IMR-90 (cell line): ENCODE results near the gene ACSS3. TPM values are rescaled to one million over a fixed set of nuclear protein-coding genes. Genes with fewer than 3 reads are reported as not detected.

ENCODE experiments used
- ATAC-seq: fragments of 200-7000 bp; cut with Tn5 transposase; 2 replicates; pipeline ENCODE4 v1.9.1; 2020; ENCODE audit warnings: low read depth, mild to moderate bottlenecking, moderate library complexity
- BruUV-seq: library from RNA; stranded (reverse); fragments of 400-500 nt; replicated peaks from 2 replicates; lab custom pipeline; 2021; lab: Mats Ljungman, UMichigan
- CTCF ChIA-PET: fragments of 300-600 bp; formaldehyde crosslinking; extraction: SDS; loops from one replicate; lab custom pipeline; 2021; ENCODE audit warnings: antibody characterized with exemption; lab: Yijun Ruan, JAX
- POLR2A ChIA-PET: fragments of 300-600 bp; sonication (Branson Sonifier 250); formaldehyde crosslinking; loops from one replicate; lab custom pipeline; 2022; ENCODE audit warnings: antibody characterized with exemption; ENCODE audit not compliant: unreplicated experiment; lab: Charles Lee
- DNase-seq: peaks from one replicate; pipeline ENCODE4 v3.0.0; 2013
- H2AFZ ChIP-seq: replicated peaks from 2 replicates; pipeline ENCODE3; 2013; ENCODE audit warnings: low read length, mild to moderate bottlenecking; ENCODE audit not compliant: poor library complexity
- H2AK5ac ChIP-seq: 2 replicates; pipeline ENCODE4 v1.6.1; 2013; ENCODE audit warnings: low read depth, low read length, inconsistent platforms
- H2AK9ac ChIP-seq: replicated peaks from 2 replicates; pipeline ENCODE3; 2013; ENCODE audit warnings: mild to moderate bottlenecking, low read depth, low read length, moderate library complexity; ENCODE audit not compliant: poor library complexity
- H2BK120ac ChIP-seq: 2 replicates; pipeline ENCODE4 v1.6.1; 2013; ENCODE audit warnings: low read depth, low read length, inconsistent platforms
- H2BK15ac ChIP-seq: 3 replicates; pipeline ENCODE4 v1.6.1; 2013; ENCODE audit warnings: low read depth, low read length, inconsistent platforms
- H2BK20ac ChIP-seq: 2 replicates; pipeline ENCODE4 v1.6.1; 2013; ENCODE audit warnings: low read depth, mild to moderate bottlenecking, inconsistent platforms, low read length, moderate library complexity
- H2BK5ac ChIP-seq: 2 replicates; pipeline ENCODE4 v1.6.1; 2013; ENCODE audit warnings: mild to moderate bottlenecking, low read depth, low read length, inconsistent platforms; ENCODE audit not compliant: poor library complexity, severe bottlenecking
- H3K14ac ChIP-seq: replicated peaks from 2 replicates; pipeline ENCODE4 v1.6.1; 2013; ENCODE audit warnings: low read depth, low read length, inconsistent platforms
- H3K18ac ChIP-seq: 2 replicates; pipeline ENCODE4 v1.6.1; 2013; ENCODE audit warnings: low read depth, low read length, control low read depth
- H3K23ac ChIP-seq: 2 replicates; pipeline ENCODE4 v1.6.1; 2013; ENCODE audit warnings: low read depth, low read length, inconsistent platforms
- H3K27ac ChIP-seq: 2 replicates; pipeline ENCODE4 v1.5.1; 2013; ENCODE audit warnings: mild to moderate bottlenecking, control low read depth, low read length; ENCODE audit not compliant: insufficient read depth
- H3K27me3 ChIP-seq: 2 replicates; pipeline ENCODE4 v1.6.1; 2013; ENCODE audit warnings: low read length; ENCODE audit not compliant: control insufficient read depth, insufficient read depth
- H3K36me3 ChIP-seq: 2 replicates; pipeline ENCODE4 v1.6.1; 2013; ENCODE audit warnings: low read length, mixed read lengths; ENCODE audit not compliant: control insufficient read depth, insufficient read depth
- H3K4ac ChIP-seq: 2 replicates; pipeline ENCODE4 v1.6.1; 2013; ENCODE audit warnings: low read depth, low read length, inconsistent platforms
- H3K4me1 ChIP-seq: 2 replicates; pipeline ENCODE4 v1.6.1; 2013; ENCODE audit warnings: low read length, mixed read lengths; ENCODE audit not compliant: control insufficient read depth, insufficient read depth
- H3K4me2 ChIP-seq: 2 replicates; pipeline ENCODE4 v1.6.1; 2013; ENCODE audit warnings: low read depth, mild to moderate bottlenecking, control low read depth, low read length, moderate library complexity
- H3K4me3 ChIP-seq: 2 replicates; pipeline ENCODE4 v1.5.1; 2013; ENCODE audit warnings: low read depth, mild to moderate bottlenecking, control low read depth, low read length, moderate library complexity; ENCODE audit not compliant: insufficient read depth
- H3K56ac ChIP-seq: 2 replicates; pipeline ENCODE4 v1.6.1; 2013; ENCODE audit warnings: low read length, inconsistent platforms; ENCODE audit not compliant: insufficient read depth; ENCODE audit errors: extremely low read depth
- H3K79me1 ChIP-seq, 2 experiments: 2 replicates each; pipeline ENCODE4 v1.6.1; 2013; ENCODE audit warnings: low read length in 2 of 2, inconsistent platforms in 1 of 2, low read depth in 1 of 2
- H3K9ac ChIP-seq: 2 replicates; pipeline ENCODE4 v1.6.1; 2013; ENCODE audit warnings: low read depth, low read length, control low read depth
- H3K9me1 ChIP-seq: 2 replicates; pipeline ENCODE4 v1.6.1; 2013; ENCODE audit warnings: low read length, inconsistent platforms; ENCODE audit not compliant: insufficient read depth
- H3K9me3 ChIP-seq: 2 replicates; pipeline ENCODE4 v1.6.1; 2013; ENCODE audit warnings: low read length; ENCODE audit not compliant: control insufficient read depth, insufficient read depth
- H4K20me1 ChIP-seq: 2 replicates; pipeline ENCODE4 v1.6.1; 2013; ENCODE audit warnings: low read length, inconsistent platforms; ENCODE audit not compliant: insufficient read depth
- H4K5ac ChIP-seq: 2 replicates; pipeline ENCODE4 v1.6.1; 2013; ENCODE audit warnings: mild to moderate bottlenecking, low read depth, low read length, control low read depth
- H4K8ac ChIP-seq, 2 experiments: 2 replicates each; pipeline ENCODE4 v1.6.1; 2013; ENCODE audit warnings: low read depth in 2 of 2, low read length in 2 of 2, control low read depth in 1 of 2, inconsistent platforms in 1 of 2
- H4K91ac ChIP-seq: 2 replicates; pipeline ENCODE4 v1.6.1; 2013; ENCODE audit warnings: low read depth, low read length, inconsistent platforms; ENCODE audit not compliant: insufficient read depth
- BHLHE40 ChIP-seq: fragments of 150-350 bp; IDR thresholded peaks from 2 replicates; pipeline ENCODE4 v1.6.1; 2016; ENCODE audit warnings: mild to moderate bottlenecking, low read depth, low read length
- CEBPB ChIP-seq: IDR thresholded peaks from 2 replicates; pipeline ENCODE4 v1.6.1; 2012; ENCODE audit warnings: low read depth, low read length, improper control_type of control experiment
- CHD1 ChIP-seq: IDR thresholded peaks from 2 replicates; pipeline ENCODE4 v1.6.1; 2012; ENCODE audit warnings: low read depth, low read length, improper control_type of control experiment
- FOS ChIP-seq: fragments of 150-350 bp; IDR thresholded peaks from 2 replicates; pipeline ENCODE4 v1.6.1; 2016; ENCODE audit warnings: low read depth, low read length
- MAFK ChIP-seq: IDR thresholded peaks from 2 replicates; pipeline ENCODE4 v1.6.1; 2012; ENCODE audit warnings: low read depth, low read length, improper control_type of control experiment
- MAZ ChIP-seq: IDR thresholded peaks from 2 replicates; pipeline ENCODE4 v1.6.1; 2012; ENCODE audit warnings: low read depth, mild to moderate bottlenecking, low read length, improper control_type of control experiment, moderate library complexity, borderline replicate concordance
- MXI1 ChIP-seq: IDR thresholded peaks from 2 replicates; pipeline ENCODE4 v1.6.1; 2012; ENCODE audit warnings: low read depth, mild to moderate bottlenecking, low read length, moderate library complexity, borderline replicate concordance
- NFE2L2 ChIP-seq: fragments of 150-350 bp; IDR thresholded peaks from 2 replicates; pipeline ENCODE4 v1.6.1; 2016; ENCODE audit warnings: low read depth, mild to moderate bottlenecking, low read length
- POLR2A ChIP-seq: IDR thresholded peaks from 2 replicates; pipeline ENCODE4 v1.6.1; 2012; ENCODE audit warnings: mild to moderate bottlenecking, low read depth, low read length
- RAD21 ChIP-seq: IDR thresholded peaks from 2 replicates; pipeline ENCODE4 v1.6.1; 2012; ENCODE audit warnings: low read length, improper control_type of control experiment
- RCOR1 ChIP-seq: IDR thresholded peaks from 2 replicates; pipeline ENCODE4 v1.6.1; 2012; ENCODE audit warnings: mild to moderate bottlenecking, low read length, improper control_type of control experiment; ENCODE audit not compliant: insufficient replicate concordance
- RFX5 ChIP-seq: IDR thresholded peaks from 2 replicates; pipeline ENCODE4 v1.8.0; 2012; ENCODE audit warnings: low read depth, mild to moderate bottlenecking, low read length, moderate library complexity
- SMC3 ChIP-seq: fragments of 150-350 bp; IDR thresholded peaks from 2 replicates; pipeline ENCODE4 v1.6.1; 2016; ENCODE audit warnings: low read depth, mild to moderate bottlenecking, antibody characterized with exemption, low read length, moderate library complexity
- WGBS, 2 experiments: methylation state at CpG; one replicate each; pipeline versions ENCODE4 v1.1.5 to v1.1.7; 2013; ENCODE audit warnings: missing lambda C conversion rate in 2 of 2; ENCODE audit not compliant: insufficient read length in 1 of 2; ENCODE audit errors: extremely low coverage in 2 of 2; 5-methylcytosine and 5-hydroxymethylcytosine counted together
- dilution Hi-C: fragments of 300-500 bp; cut with HindIII; formaldehyde crosslinking; loops from one replicate; pipeline ENCODE4 v1.14.3; 2018; ENCODE audit warnings: low sequenced_read_pairs; ENCODE audit not compliant: unreplicated experiment
- in situ Hi-C: fragments of 300-500 bp; cut with MboI; formaldehyde crosslinking; loops from 3 replicates; pipeline ENCODE4 v1.14.3; 2019; ENCODE audit warnings: low sequenced_read_pairs, inconsistent platforms, mixed read lengths
- intact Hi-C: fragments of 100-400 bp; cut with micrococcal nuclease; formaldehyde crosslinking; loops from 2 replicates; pipeline ENCODE4 v1.10.0; 2022
- polyA plus RNA-seq, 3 experiments: library from polyadenylated mRNA; depleted of rRNA; stranded (reverse); fragments of >200 nt; gene quantifications; 2 replicates each; pipeline ENCODE4 v1.2.3, GENCODE V29; 2012; ENCODE audit warnings: low replicate concordance in 1 of 3
- total RNA-seq: library from RNA; depleted of rRNA; stranded (reverse); fragments of >200 nt; gene quantifications from 2 replicates; pipeline ENCODE4 v1.2.3, GENCODE V29; 2012
- TF ChIP-seq, protein P1 (sequence below): conservative IDR thresholded peaks from 2 replicates; pipeline ENCODE4 v1.5.1; 2012; ENCODE audit warnings: mild to moderate bottlenecking, low read depth, low read length, improper control_type of control experiment
- TF ChIP-seq, protein P2 (sequence below): fragments of 150-350 bp; IDR thresholded peaks from 2 replicates; pipeline ENCODE4 v1.6.1; 2017; ENCODE audit warnings: mild to moderate bottlenecking, antibody characterized with exemption, low read length, low read depth
- TF ChIP-seq, protein P3 (sequence below): fragments of 150-350 bp; IDR thresholded peaks from 2 replicates; pipeline ENCODE4 v1.6.1; 2016; ENCODE audit warnings: low read depth, mild to moderate bottlenecking, low read length, moderate library complexity, borderline replicate concordance

Gene ACSS3
- total and polyA plus RNA-seq, 2 of the 4 experiments (the other 2 are of a cell fraction), result 0.84 to 2.0 TPM

DNA sequence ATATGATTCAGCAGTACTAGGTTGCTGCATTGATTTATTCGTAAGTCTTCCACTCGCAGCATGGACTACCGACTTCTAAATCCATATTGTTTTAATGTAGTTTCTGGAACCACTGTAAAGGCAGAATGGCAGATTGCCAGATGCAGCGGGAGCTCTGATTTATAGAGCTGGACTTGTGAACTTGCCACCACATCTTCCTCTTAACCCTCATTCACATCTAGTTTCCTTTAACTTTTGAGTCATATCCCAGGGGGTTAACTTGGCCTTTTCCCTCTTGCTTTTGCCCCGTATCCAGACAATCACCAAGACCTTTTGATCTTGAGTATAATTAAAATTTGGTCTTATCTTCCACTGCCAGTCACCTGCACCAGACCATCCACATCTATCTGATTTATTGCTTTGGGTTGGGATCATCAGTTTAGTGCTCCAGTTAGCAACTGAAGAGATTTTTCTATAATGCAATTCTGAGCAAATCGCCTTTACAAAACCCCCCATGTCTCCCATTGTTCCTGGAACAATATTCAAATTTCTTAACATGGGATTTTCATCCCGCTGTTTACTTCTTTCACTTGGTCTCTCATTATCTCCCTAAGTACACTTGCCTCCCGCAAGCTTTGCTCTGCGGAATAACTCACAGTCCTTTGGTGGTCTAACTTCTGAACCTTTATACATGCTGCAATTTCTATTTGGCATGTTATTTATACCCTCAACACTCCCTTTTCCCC lies 130.5 kb downstream of the ACSS3 start:
- no peaks in the 10 kb centered on the region for H3K79me1 ChIP-seq
- H4K5ac ChIP-seq, result no peak overlapping the region
- H2AFZ ChIP-seq, result no peak overlapping the region
- no peak overlapping the region for H2BK120ac ChIP-seq
- no peak overlapping the region for H3K27ac ChIP-seq
- H3K4ac ChIP-seq, result no peak overlapping the region
- H2BK20ac ChIP-seq, result no peak overlapping the region
- no peaks in the 10 kb centered on the region for H3K9me3 ChIP-seq
- BruUV-seq, result no TSS peak
- WGBS, 2 experiments, result no CpG with 5 or more reads among the region's 9 CpGs
- H3K23ac ChIP-seq, result no peak overlapping the region
- H3K4me2 ChIP-seq, result no peak overlapping the region
- no peaks in the 10 kb centered on the region for H3K4me1 ChIP-seq
- in situ Hi-C loops (no loop called here), intact Hi-C loops (no loop called here), dilution Hi-C loops (no loop called here)
- H3K36me3 ChIP-seq, result no peaks in the 10 kb centered on the region
- H3K9me1 ChIP-seq, result no peaks in the 10 kb centered on the region
- H2BK15ac ChIP-seq, result no peak overlapping the region
- TF ChIP-seq RCOR1 (no peak), SMC3 (no peak), MAFK (no peak), RFX5 (no peak), MAZ (no peak), FOS (no peak), MXI1 (no peak), BHLHE40 (no peak), RAD21 (no peak), CEBPB (no peak), POLR2A (no peak), CHD1 (no peak), NFE2L2 (no peak)
- TF ChIP-seq, protein P1, sequence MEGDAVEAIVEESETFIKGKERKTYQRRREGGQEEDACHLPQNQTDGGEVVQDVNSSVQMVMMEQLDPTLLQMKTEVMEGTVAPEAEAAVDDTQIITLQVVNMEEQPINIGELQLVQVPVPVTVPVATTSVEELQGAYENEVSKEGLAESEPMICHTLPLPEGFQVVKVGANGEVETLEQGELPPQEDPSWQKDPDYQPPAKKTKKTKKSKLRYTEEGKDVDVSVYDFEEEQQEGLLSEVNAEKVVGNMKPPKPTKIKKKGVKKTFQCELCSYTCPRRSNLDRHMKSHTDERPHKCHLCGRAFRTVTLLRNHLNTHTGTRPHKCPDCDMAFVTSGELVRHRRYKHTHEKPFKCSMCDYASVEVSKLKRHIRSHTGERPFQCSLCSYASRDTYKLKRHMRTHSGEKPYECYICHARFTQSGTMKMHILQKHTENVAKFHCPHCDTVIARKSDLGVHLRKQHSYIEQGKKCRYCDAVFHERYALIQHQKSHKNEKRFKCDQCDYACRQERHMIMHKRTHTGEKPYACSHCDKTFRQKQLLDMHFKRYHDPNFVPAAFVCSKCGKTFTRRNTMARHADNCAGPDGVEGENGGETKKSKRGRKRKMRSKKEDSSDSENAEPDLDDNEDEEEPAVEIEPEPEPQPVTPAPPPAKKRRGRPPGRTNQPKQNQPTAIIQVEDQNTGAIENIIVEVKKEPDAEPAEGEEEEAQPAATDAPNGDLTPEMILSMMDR, result no peak
- TF ChIP-seq, protein P2, sequence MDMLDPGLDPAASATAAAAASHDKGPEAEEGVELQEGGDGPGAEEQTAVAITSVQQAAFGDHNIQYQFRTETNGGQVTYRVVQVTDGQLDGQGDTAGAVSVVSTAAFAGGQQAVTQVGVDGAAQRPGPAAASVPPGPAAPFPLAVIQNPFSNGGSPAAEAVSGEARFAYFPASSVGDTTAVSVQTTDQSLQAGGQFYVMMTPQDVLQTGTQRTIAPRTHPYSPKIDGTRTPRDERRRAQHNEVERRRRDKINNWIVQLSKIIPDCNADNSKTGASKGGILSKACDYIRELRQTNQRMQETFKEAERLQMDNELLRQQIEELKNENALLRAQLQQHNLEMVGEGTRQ, result no peak
- TF ChIP-seq, protein P3, sequence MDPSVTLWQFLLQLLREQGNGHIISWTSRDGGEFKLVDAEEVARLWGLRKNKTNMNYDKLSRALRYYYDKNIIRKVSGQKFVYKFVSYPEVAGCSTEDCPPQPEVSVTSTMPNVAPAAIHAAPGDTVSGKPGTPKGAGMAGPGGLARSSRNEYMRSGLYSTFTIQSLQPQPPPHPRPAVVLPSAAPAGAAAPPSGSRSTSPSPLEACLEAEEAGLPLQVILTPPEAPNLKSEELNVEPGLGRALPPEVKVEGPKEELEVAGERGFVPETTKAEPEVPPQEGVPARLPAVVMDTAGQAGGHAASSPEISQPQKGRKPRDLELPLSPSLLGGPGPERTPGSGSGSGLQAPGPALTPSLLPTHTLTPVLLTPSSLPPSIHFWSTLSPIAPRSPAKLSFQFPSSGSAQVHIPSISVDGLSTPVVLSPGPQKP, result no peak
- ChIA-PET POLR2A (no interaction called here), CTCF (no interaction called here)
- no peak overlapping the region for H3K14ac ChIP-seq
- H3K4me3 ChIP-seq, result no peak overlapping the region
- H4K20me1 ChIP-seq, result no peaks in the 10 kb centered on the region
- ATAC-seq, result no peak
- no peak overlapping the region for H2AK5ac ChIP-seq
- H2BK5ac ChIP-seq, result no peak overlapping the region
- no peak for DNase-seq
- H3K9ac ChIP-seq, result no peak overlapping the region
- no peaks in the 10 kb centered on the region for H3K27me3 ChIP-seq
- no peak overlapping the region for H4K8ac ChIP-seq
- H3K56ac ChIP-seq, result no peak overlapping the region
- no peak overlapping the region for H2AK9ac ChIP-seq
- no peak overlapping the region for H3K18ac ChIP-seq
- H4K91ac ChIP-seq, result no peak overlapping the region
